GM18873 (cell line): ENCODE results near the gene KCNH6.

Experiments
- ATAC-seq: cut with Tn5 transposase; IDR thresholded peaks from one replicate; pipeline ENCODE4 v1.9.1; 2021; ENCODE audit warnings: mild to moderate bottlenecking, moderate library complexity, moderate number of reproducible peaks; ENCODE audit not compliant: unreplicated experiment, low FRiP score

The KCNH6 gene

GRCh38 chr17:63530557-63531021 is 7.4 kb downstream of the KCNH6 start:
- ATAC-seq: no peak

DNA sequence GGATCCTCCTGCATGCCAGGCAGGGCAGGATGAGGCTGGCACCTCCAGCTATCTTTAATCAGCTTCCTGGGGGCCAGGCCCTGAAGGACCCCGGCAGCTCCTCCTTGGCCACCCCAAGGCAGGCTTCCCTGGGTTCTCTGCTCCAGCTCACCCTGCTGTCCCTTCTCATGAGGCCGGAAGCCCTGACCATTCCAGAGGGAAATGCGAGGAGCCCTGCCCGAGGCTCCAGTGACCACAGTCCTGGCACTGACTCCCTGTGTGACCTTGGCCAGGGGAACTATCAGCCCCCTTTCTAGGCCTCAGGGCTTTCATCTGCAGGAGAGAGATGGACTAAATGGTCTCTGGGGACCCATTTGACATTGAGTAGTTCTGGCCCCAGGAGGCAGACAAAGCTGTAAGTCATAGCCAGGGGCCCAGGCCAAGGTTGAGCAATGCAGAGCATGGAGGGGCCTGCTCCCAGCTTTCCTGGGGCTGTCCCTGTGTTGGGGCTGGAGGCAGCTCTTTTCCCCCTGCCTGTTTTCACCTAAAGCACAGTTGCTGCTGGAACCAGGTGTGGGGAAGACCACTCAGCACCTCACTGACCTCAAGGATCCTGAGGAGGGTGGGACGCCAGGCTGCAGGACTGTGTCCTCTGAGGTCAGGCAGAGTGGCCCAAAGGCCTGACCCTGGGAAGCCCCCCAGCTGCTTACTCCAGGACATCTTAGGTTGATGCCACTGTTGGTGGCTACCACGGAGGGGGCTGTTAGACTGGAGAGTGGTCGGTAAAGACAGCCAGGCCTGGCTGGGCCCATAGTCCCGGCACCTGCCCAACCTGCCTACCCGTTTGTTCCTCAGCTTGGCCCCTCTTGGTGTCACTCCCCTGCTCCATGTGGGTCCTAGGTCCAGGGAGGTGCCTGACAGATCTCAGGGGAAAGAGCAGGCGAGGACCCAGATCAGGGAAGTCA is 8.1 kb downstream of the KCNH6 start:
- no peak for ATAC-seq

DNA sequence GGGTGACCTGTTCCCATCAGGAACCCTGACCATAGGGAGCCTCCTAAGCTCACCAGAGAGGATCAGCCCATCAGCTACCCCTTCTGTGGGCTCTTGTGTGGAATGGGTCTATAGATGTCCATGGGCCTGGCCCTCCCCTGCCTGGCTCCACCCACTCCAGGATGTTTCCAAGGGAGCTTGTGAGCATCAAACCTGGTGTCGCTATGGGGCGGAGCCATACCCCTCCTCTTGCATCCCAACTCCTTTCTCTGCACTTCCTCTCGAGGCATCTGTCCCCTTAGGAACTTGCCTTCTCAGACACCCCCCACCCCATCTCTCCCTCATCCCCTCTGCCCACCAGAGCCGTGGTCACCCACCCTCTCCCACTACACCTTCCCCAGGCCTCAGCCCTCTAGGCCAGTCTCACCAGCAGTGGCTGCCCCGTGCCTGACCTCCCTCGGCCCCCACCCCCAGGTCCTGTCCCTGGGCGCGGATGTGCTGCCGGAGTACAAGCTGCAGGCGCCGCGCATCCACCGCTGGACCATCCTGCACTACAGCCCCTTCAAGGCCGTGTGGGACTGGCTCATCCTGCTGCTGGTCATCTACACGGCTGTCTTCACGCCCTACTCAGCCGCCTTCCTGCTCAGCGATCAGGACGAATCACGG is 10.4 kb downstream of the KCNH6 start:
- no peak for ATAC-seq

DNA sequence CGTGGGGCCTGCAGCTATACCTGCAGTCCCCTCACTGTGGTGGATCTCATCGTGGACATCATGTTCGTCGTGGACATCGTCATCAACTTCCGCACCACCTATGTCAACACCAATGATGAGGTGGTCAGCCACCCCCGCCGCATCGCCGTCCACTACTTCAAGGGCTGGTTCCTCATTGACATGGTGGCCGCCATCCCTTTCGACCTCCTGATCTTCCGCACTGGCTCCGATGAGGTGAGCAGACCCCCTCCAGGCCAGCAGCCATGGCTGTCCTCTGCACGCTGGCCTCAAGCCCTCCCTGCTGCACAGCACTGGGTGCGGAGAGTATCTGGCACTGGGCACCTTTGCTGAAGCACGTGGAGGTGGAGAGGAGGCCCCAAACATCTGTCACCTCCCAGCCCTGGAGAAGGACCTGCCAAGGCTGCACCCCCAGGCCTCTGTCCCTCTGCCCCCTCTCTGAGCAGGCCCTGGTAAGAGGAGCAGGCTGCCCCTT is 11.0 kb downstream of the KCNH6 start:
- no peak for ATAC-seq

DNA sequence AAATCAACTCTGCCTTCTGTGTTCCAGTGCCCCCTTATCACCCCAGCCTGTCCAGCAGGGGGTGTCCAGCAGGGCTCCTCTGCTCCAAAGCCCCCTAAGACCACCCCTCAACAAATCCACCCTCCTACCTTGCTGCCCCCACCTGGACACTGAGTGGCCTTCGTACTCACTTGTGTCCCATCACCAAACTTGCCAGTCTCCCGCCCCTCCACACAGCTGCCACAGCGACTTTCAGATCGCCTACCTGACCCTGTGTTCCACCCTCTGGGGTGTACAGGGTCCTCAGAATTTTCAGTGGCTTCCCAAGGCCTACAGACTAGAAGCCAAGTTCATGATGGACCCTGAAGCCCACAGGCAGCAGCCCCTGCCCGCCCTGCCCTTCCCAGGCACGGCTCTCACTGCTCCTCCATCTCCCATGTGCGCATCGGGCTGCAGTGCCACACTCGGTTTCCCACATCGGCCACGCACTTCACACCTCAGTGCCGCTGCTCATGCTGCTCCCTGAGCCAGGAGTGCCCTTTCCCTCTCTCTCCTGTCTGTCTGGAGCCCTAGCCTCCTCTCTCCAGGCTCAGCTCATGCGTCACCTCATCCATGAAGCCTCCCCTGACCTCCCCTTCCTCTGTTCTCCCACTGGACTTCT is 11.8 kb downstream of the KCNH6 start:
- no peak for ATAC-seq

- no peak for ATAC-seq
These were observed 12.5 kb downstream of the KCNH6 start for GRCh38 chr17:63535640-63536039.

DNA sequence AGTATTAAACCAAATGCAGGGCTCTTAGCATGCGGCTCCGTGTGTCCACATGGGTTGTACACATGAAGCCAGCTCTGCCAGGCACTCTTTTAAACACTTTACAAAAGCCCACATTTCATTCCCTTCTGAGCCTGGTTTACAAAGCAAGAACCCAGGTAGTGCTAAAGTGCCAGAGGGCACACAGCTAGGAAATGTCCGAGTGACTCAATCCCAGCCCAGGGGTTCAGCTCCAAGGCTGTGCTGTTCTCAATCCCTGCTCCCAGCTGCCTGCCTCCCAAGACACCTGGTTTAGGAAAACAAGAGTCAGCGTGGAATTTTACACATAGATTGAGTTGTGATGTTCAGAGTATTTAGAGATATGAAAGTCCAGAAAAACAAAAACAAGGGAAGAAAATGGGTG is 13.8 kb downstream of the KCNH6 start:
- no peak for ATAC-seq

GRCh38 chr17:63537991-63538692 is 15.0 kb downstream of the KCNH6 start:
- no peak for ATAC-seq

- ATAC-seq: no peak
These were observed 15.8 kb downstream of the KCNH6 start for GRCh38 chr17:63538693-63539595.

- no peak for ATAC-seq
These were observed 17.4 kb downstream of the KCNH6 start for GRCh38 chr17:63540590-63540989.

- no peak for ATAC-seq
These were observed 19.0 kb downstream of the KCNH6 start for GRCh38 chr17:63542218-63542545.

- no peak for ATAC-seq
These were observed 20.0 kb downstream of the KCNH6 start for GRCh38 chr17:63542942-63543821.

DNA sequence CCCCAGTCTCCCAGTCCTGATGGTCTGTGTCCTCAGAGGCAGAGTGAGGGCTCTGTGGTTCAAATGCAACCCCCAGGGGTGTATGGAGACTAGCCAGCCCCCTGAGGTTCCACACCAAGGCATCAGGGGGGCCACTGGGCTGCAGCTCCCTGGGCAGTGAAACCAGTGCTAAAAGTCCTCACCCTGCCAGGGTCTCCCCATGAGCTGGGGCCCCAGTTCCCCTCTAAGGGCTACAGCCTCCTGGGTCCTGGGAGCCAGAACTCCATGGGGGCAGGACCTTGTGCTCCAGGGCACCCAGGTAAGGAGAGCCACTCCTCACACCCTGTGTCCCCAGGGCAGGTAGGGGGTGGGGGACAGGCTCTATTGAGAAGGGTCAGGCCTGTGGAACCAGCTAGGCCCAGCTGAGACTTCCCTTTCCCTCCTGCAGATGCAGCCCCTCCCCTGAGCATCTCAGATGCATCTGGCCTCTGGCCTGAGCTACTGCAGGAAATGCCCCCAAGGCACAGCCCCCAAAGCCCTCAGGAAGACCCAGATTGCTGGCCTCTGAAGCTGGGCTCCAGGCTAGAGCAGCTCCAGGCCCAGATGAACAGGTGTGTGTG is 20.8 kb downstream of the KCNH6 start:
- no peak for ATAC-seq

DNA sequence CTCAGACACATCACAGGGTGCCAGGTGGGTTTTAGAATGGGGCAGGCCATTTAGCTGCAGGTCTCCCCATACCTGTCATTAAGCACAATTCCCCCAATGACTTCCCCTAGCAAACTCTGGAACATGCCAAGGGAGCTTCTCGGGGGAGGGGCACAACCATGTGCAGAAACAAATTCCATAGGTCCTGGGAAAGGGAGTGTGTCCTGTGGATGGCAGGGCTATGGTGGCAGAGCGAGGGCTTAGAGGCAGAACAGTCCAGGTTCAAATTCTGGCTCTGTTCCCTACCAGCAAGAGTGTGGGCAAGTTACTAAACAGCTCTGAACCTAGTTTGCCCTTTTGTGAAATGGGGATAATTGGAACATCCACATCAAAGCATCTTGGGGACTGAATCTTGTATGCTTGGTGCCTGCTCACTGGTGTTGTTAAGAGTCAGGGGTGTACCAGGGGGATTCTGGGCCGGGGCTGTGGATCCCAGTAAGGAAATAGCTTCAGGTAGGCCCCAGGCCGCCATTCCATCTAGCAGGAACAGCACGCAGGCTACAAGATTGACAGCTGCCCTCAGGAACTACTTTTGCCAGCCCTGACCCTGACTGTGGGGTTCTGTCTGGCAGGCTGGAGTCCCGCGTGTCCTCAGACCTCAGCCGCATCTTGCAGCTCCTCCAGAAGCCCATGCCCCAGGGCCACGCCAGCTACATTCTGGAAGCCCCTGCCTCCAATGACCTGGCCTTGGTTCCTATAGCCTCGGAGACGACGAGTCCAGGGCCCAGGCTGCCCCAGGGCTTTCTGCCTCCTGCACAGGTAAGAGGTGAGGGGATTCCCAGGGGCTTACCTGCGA is 21.5 kb downstream of the KCNH6 start:
- no peak for ATAC-seq

DNA sequence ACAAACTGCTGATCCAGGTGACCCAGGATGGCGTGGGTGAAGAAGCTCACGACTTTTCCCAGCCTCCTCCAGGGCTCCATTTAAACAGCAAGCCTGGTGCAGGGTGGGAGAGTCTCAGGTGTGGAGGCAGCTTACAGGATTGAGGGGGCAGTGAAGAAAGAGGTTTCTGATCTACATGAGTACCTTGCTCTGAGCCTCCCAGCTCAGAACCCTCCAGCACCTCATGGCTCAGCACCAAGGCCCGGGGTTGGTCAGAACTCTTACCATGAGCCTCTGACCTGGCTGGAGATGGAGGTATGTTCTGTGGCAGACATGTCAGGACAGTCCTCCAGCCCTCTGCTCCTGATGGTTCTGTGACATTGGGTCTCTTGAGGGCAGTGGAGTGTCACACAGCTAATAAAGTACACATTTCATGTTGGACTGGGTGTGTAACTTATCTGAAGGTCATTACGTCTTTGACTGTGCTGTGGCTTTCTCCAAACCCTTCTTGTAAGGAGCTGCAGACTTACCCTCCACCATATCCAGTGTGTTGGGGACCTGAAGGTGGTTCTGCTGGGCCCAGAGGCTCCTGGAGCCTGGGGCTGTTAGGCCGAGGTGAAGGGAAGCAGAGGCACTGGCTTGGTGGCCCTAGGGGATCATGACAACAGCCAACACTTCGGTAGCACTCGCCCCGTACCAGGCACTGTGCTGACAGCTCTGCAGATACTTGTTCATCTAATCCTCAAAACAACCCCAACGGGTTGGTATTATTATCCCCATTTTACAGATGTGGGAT is 23.3 kb downstream of the KCNH6 start:
- ATAC-seq: no peak

DNA sequence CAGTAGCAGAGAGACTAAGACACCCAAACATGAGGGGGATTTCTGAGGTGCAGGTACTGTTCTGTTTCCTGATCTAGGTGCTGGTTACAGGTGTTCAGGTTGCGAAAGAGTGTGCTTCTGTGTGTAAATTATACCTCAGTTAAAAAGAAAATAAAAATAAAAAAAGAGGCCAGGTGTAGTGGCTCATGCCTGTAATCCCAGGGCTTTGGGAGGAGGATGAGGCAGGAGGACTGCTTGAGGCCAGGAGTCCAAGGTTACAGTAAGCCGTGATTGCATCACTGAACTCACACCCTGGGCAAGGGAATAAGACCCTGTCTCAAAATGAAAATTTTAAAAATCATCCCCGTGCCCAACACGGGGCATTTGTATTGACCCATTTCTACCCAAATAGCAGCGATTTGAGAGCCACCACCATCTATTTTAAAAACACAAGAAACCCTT is 23.9 kb downstream of the KCNH6 start:
- ATAC-seq: no peak
